K562 (cell line): Measurements from ENCODE around the gene SNRPA.

Experiments used
- CHD4 ChIP-seq: fragments of 200-600 bp; sonication (generic); IDR thresholded peaks from 3 replicates; pipeline ENCODE4 v1.6.1; 2012; ENCODE audit warnings: low read depth, mild to moderate bottlenecking, mixed read lengths, low read length, inconsistent platforms; ENCODE audit not compliant: insufficient read depth, insufficient replicate concordance, poor library complexity, severe bottlenecking
- EZH2 ChIP-seq: IDR thresholded peaks from 2 replicates; pipeline ENCODE4 v1.6.1; 2012; ENCODE audit warnings: low read depth, mild to moderate bottlenecking, inconsistent platforms, low read length, borderline replicate concordance
- FOXA1 ChIP-seq: fragments of 450-650 bp; IDR thresholded peaks from 2 replicates; pipeline ENCODE4 v1.6.1; 2016; ENCODE audit warnings: mild to moderate bottlenecking, borderline replicate concordance
- KDM1A ChIP-seq, 2 experiments: fragments of 450-650 bp; IDR thresholded peaks; 2 replicates each; pipeline ENCODE4 v1.6.1; 2016; ENCODE audit warnings: mild to moderate bottlenecking in 2 of 2
- KLF10 ChIP-seq: fragments of 250-450 bp; sonication (Bioruptor Pico); IDR thresholded peaks from 2 replicates; pipeline ENCODE4 v1.6.1; 2021; ENCODE audit warnings: matching md5 sums

DNA sequence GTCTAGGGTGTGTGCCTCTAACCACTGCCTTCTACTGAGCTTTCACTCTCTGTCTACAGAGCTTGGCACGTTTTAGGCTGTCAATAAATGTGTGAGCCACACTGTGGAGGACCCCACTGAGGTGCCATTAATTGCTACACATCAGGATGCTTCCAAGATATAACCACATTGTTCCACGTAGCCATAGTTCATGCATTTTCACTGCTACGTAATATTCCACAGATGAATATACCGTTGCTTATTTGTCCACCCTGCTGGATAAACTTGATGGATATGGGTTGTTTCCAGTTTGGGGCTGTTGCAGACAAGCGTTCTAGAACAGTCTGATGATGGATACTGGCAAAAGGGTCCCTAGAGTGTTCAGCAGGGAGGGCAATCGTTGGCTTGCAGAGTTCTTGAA, 49.2 kb upstream of the SNRPA start:
- TF ChIP-seq KLF10 (CRISPR knock-in tag) (no peak), EZH2 (no peak), CHD4 (no peak), FOXA1 (no peak), KDM1A (IDR thresholded peaks at IDR 0.05) (no peak)
